ENCODE measurements around the gene TEKT5.

TEKT5 gene

DNA sequence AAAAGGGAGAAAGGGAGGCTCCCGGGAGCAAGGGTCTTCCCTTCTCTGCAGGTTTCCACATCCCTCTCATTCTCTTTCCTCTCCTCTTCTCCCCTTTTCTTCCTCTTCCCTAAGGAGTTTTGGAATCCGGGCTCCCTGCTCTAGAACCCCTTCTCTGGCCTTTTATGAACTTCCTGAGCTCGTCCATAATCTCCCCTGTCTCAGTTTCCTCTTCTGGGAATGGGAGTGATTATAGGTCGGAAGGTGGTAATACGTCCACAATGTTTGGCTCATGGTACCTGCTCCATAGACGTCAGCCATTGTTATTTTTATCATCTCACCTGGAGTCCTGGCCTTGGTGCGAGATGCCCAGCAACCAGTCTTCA is 113.9 kb downstream of the TEKT5 start:
- no peak for DNase-seq (ENCODE audit: low read depth in 4 of 4, low spot score in 1 of 4)

DNA sequence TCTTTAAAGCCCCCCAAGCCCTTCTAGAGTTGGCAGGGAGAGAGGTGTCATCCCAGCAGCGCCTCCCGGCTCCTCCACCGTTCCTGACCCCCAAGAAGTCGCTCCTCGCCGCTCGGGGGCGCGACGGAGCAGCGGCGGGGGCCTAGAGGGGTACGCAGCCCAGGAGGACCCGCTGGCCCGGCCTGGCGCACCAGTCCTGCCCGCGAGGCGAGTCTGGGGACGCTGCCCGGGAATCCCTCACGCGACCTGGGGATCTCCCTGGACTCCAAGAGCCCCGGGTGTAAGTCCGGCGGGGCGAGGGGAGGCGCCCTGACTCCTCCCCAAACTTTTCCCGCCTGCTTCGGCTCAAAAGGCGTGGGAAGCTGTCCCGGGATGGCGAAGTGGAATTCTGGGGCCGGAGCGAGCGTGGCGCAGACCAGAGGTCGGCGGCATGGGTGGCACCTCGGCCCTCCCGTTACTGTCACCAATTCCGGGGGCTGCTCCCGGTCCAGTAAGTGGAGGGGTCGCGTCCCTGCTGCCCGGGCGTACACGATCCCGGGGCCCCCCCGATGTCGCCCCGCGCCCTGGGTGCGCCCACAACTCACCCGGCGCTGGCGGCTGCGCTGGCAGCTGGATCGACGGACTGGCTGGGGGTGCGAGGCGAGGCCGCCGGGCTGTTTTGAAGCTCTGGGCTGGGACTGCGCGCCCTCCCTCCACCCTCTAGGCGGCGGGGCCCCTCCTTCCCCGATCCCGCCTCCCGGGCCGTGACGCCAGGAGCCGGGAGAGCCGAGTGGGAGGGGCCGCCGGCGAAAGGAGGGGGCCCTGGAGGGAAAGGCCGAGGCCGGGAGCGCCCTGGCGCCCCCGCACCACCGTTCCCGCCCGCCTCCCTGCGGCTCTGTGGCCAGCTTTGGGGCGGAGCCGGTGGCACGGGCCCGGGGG is 114.5 kb downstream of the TEKT5 start, which contains the start of gene EMP2:
EMP2 (minus strand) TSS at position 634 of the 918 bp plus-strand sequence. CDS start 32,981 bp downstream, outside the sequence.
- no peak for DNase-seq (ENCODE audit: low read depth in 4 of 4, low spot score in 1 of 4)

DNA sequence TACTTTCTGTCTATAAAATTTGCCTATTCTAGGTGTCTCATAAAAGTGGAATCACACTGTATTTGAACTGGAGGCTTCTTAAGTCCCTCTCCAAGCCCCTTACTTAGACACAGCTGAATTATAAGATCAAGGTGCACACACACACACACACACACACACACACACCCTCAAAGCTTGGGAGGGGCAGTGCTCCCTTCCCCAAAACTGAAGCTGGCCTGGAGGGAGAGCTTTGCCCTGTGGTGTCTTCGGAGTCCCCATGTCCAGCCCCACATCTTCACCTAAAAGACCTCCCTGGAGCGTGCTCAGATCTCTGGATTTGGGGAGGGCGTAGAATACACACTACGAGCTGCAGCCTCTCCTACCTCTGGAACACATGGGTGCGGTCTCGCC is 115.2 kb downstream of the TEKT5 start:
- DNase-seq (ENCODE audit: low read depth in 4 of 4, low spot score in 1 of 4): no peak

DNA sequence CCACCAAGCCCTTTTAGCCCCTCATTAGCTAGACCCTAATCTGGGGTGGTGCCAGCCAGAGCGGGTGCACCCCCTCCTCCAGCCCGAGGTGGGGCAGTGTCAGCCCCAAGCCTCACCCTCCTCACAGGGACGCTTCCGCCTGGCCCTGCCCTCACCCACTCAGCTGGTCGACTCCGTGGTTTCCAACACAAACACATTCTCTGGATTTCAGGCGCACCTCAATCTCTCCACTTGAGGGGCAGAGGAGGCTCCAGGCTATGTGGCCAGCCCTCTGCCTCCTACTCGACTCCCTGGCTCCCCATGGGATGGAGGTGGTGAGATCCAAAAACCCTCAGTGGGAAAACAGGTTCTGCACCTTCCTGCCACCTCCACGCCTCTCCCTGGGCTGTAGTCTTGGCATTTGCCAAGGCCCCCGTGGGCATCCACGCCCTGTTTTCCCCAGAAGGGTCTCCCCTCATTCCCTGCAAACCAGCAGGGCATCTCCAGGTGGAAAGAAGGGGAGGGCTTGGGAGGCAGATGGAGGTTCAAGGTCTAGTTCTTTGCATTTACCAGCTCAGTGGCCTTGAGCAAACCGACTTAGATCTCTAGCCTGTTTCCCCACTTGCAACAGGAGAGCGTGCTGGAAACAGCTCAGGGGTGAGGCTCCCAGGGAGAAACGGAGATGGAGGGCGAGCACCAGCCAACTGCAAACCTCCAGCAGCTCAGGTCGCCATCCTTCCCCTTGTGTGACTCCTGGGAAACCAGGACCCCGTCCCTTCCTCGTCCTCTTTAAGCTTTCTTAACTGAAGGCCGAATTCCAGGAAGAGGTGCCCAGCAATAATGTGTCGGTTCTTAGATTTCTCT is 116.0 kb downstream of the TEKT5 start:
- no peak for DNase-seq (ENCODE audit: low read depth in 4 of 4, low spot score in 1 of 4)
